ENCODE results near the gene LRMDA. TPM values are rescaled to one million over a fixed set of nuclear protein-coding genes. Genes with fewer than 3 reads are reported as not detected.

Gene LRMDA
- total and polyA plus RNA-seq, 2 of the 8 experiments (the other 6 are each of a cell fraction or from before 2014, with no cell fraction given): 0.86 to 2.8 TPM

DNA sequence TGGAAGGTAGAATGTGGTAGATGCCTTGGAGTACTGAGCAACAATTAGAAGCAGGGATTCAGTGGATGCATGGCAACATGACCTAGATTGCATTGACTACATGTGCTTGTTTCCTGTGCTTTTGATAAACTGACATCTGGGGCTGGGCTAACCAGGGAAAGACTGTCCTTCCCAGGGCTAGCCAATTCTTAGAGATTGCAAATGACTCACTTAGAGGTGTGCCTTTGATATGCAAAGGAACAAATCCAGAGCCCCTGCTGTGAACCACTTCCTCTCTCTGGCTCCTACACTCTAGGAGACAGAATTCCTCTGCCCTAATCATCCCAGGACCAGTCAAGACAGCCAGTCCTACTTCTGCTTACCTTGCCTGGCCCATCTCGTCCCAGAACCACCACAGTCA is 651.5 kb downstream of the LRMDA start (continued):
- peak; percentile 68; the same call in 1 of the 2 replicates for TF ChIP-seq JUN (IDR thresholded peaks at IDR 0.05; ENCODE audit: low read depth, low read length)
- TF ChIP-seq SIN3A (conservative IDR thresholded peaks at IDR 0.05 in 1 of 2, IDR thresholded peaks at IDR 0.05 in 1 of 2; ENCODE audit: low read depth in 1 of 2, low read length in 2 of 2): 0 out of 4 replicates have a peak, but pooled peaks have one; percentile 31 to 35
- TF ChIP-seq CEBPB (IDR thresholded peaks at IDR 0.05; ENCODE audit: low read depth, low read length): peak; percentile 53; the same call in 1 of the 2 replicates
- TF ChIP-seq PHF8 (conservative IDR thresholded peaks at IDR 0.05; ENCODE audit: low read depth, low read length): no peak
- peak; percentile 86 for TF ChIP-seq NANOG (IDR thresholded peaks at IDR 0.05; ENCODE audit: insufficient read depth, low read depth, low read length, poor library complexity, severe bottlenecking)
- TF ChIP-seq EP300 (IDR thresholded peaks at IDR 0.05; ENCODE audit: borderline replicate concordance in 1 of 2, low read depth in 2 of 2, low read length in 2 of 2): peak in 1 of 2 experiments; percentile 64; a peak in 1 of 3 replicates
- peak; percentile 50; the same call in 1 of the 2 replicates for TF ChIP-seq TEAD4 (IDR thresholded peaks at IDR 0.05; ENCODE audit: low read depth, low read length)
- peak; percentile 74 for TF ChIP-seq CTBP2 (IDR thresholded peaks at IDR 0.05; ENCODE audit: borderline replicate concordance, insufficient read depth, insufficient read length, low read length)
- TF ChIP-seq JUND (IDR thresholded peaks at IDR 0.05; ENCODE audit: low read length): peak; percentile 95
- TF ChIP-seq POLR2AphosphoS5 (IDR thresholded peaks at IDR 0.05; ENCODE audit: low read depth, low read length): 0 out of 2 replicates have a peak, but pooled peaks have one; percentile 12
- TF ChIP-seq KDM4A (IDR thresholded peaks at IDR 0.05; ENCODE audit: low read depth, low read length, severe bottlenecking): peak; percentile 10
- peak in 1 of 2 experiments; percentile 22; a peak in 2 of 4 replicates for TF ChIP-seq RAD21 (IDR thresholded peaks at IDR 0.05 in 1 of 2, conservative IDR thresholded peaks at IDR 0.05 in 1 of 2; ENCODE audit: low read depth in 2 of 2, low read length in 2 of 2)
- peak; percentile 63 for TF ChIP-seq YY1 (IDR thresholded peaks at IDR 0.05; ENCODE audit: low read depth, low read length)
- peak; percentile 85; the same call in 1 of the 2 replicates for TF ChIP-seq TCF12 (IDR thresholded peaks at IDR 0.05; ENCODE audit: low read depth, low read length)
- no peak for TF ChIP-seq RFX5 (IDR thresholded peaks at IDR 0.05; ENCODE audit: borderline replicate concordance, low read depth, low read length)
